DND-41 (cell line): ENCODE results near the gene XPA.

ENCODE experiments used
- ATAC-seq: fragments of 200-7000 bp; cut with Tn5 transposase; 3 replicates; pipeline ENCODE4 v1.9.1; 2021; ENCODE audit warnings: low read depth; ENCODE audit not compliant: insufficient read depth
- DNase-seq: peaks from one replicate; pipeline ENCODE4 v3.0.0-alpha.2; 2020
- H2AFZ ChIP-seq: 2 replicates; pipeline ENCODE4 v1.6.0; 2012; ENCODE audit warnings: low read depth, low read length
- H3K27ac ChIP-seq: 2 replicates; pipeline ENCODE4 v1.5.1; 2012; ENCODE audit warnings: low read length, inconsistent platforms
- H3K27me3 ChIP-seq: fragments of 200-600 bp; sonication (generic); 2 replicates; pipeline ENCODE4 v1.6.0; 2012; ENCODE audit warnings: low read length, mild to moderate bottlenecking, inconsistent platforms; ENCODE audit not compliant: insufficient read depth, poor library complexity
- H3K36me3 ChIP-seq: 2 replicates; pipeline ENCODE4 v1.5.1; 2012; ENCODE audit warnings: low read length, inconsistent platforms; ENCODE audit not compliant: insufficient read depth
- H3K4me1 ChIP-seq: 2 replicates; pipeline ENCODE4 v1.5.1; 2012; ENCODE audit warnings: mild to moderate bottlenecking, low read length; ENCODE audit not compliant: insufficient read depth
- H3K4me2 ChIP-seq: 2 replicates; pipeline ENCODE4 v1.6.0; 2012; ENCODE audit warnings: mild to moderate bottlenecking, moderate library complexity, low read length, inconsistent platforms; ENCODE audit not compliant: insufficient read depth
- H3K4me3 ChIP-seq, 2 experiments: fragments of 200-600 bp in 1 of 2; shearing (Covaris generic) in 1 of 2; 2 replicates each; pipeline ENCODE4 v1.5.1; 2012 to 2016; ENCODE audit warnings: inconsistent platforms in 2 of 2, low read length in 2 of 2, mild to moderate bottlenecking in 2 of 2, low read depth in 1 of 2, moderate library complexity in 1 of 2
- H3K79me2 ChIP-seq: 2 replicates; pipeline ENCODE4 v1.6.0; 2012; ENCODE audit warnings: low read length, inconsistent platforms; ENCODE audit not compliant: insufficient read depth
- H3K9ac ChIP-seq: 2 replicates; pipeline ENCODE4 v1.6.0; 2012; ENCODE audit warnings: low read depth, mild to moderate bottlenecking, inconsistent platforms, low read length, moderate library complexity
- H3K9me3 ChIP-seq: 2 replicates; pipeline ENCODE4 v1.5.1; 2012; ENCODE audit warnings: low read length, moderate library complexity, mild to moderate bottlenecking, inconsistent platforms; ENCODE audit not compliant: insufficient read depth, severe bottlenecking
- H4K20me1 ChIP-seq: 2 replicates; pipeline ENCODE4 v1.6.0; 2012; ENCODE audit warnings: low read length; ENCODE audit not compliant: insufficient read depth
- EZH2 ChIP-seq: IDR thresholded peaks from 3 replicates; pipeline ENCODE4 v1.6.1; 2012; ENCODE audit warnings: borderline replicate concordance, low read depth, mild to moderate bottlenecking, moderate library complexity, low read length, inconsistent platforms; ENCODE audit not compliant: severe bottlenecking
- TF ChIP-seq, protein P1 (sequence below): IDR thresholded peaks from 2 replicates; pipeline ENCODE4 v1.5.1; 2012; ENCODE audit warnings: borderline replicate concordance, low read length, moderate library complexity, mild to moderate bottlenecking; ENCODE audit not compliant: poor library complexity, severe bottlenecking; ENCODE audit errors: extremely low read depth

The XPA gene

DNA sequence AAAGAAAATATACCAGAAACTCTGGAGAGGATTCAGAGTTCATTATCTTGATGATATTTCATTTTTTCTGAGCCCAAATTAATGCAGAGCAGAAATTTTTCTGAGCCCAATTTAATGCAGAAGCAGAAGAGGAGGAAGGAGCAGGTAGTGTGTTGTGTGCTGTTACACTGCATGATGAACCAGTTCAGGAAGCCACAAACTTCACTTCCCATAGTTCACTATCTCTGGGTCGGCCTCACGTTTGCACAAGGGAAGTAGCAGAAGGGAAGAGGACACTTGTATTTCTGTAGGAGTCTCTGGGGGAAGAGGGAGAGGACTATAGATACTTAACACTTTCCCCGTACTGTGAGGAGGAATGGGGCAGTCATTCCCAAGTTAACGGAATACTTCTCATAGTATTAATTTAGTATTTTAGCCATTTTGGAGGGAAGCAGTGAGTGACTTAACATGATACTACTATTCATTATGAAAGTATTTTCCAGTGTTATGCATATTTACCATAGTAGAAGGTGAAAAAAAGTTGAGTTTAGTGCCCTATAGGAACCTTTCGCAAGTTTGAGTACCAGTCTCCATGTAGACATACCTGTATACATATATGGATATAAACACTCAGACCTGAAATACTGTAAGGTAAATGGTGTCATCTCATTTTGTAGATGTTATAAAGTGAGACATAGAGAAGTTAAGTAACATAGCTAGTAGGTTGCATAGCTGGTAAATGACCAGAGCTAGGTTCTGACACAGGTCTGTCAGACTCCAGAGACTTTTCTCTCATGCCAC, 30.0 kb downstream of the XPA start:
- Histone ChIP-seq H2AFZ (no peak overlapping the region), H3K9ac (no peak overlapping the region), H3K4me1 (no peaks in the 10 kb centered on the region), H3K9me3 (no peaks in the 10 kb centered on the region), H3K27me3 (no peaks in the 10 kb centered on the region), H3K36me3 (peaks cover 98% of the 10 kb centered on the region), H3K4me2 (no peak overlapping the region), H4K20me1 (no peaks in the 10 kb centered on the region), H3K79me2 (no peaks in the 10 kb centered on the region), H3K27ac (no peak overlapping the region), H3K4me3 (no peak overlapping the region)
- ATAC-seq (no peak), DNase-seq (no peak)
- TF ChIP-seq, protein P1, sequence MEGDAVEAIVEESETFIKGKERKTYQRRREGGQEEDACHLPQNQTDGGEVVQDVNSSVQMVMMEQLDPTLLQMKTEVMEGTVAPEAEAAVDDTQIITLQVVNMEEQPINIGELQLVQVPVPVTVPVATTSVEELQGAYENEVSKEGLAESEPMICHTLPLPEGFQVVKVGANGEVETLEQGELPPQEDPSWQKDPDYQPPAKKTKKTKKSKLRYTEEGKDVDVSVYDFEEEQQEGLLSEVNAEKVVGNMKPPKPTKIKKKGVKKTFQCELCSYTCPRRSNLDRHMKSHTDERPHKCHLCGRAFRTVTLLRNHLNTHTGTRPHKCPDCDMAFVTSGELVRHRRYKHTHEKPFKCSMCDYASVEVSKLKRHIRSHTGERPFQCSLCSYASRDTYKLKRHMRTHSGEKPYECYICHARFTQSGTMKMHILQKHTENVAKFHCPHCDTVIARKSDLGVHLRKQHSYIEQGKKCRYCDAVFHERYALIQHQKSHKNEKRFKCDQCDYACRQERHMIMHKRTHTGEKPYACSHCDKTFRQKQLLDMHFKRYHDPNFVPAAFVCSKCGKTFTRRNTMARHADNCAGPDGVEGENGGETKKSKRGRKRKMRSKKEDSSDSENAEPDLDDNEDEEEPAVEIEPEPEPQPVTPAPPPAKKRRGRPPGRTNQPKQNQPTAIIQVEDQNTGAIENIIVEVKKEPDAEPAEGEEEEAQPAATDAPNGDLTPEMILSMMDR = no peak
- no peak for TF ChIP-seq EZH2

DNA sequence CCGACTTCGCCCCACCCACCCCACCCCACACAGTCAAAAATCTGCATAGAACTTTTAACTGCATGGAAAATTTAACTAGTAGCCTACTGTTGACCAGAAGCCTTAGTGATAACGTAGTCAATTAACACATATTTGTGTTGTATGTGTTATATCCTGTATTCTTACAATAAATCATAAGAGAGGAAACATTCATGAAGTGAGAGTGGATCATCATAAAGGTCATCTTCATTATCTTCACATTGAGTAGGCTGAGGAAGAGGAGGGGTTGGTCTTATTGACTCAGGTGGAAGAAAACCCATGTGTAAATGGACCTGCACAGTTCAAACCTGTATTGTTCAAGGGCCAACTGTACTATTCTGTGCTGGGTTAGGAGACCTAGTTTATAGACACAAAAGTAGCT, 31.4 kb downstream of the XPA start:
- Histone ChIP-seq H3K36me3 (peaks cover 94% of the 10 kb centered on the region), H3K27me3 (no peaks in the 10 kb centered on the region), H3K4me1 (no peaks in the 10 kb centered on the region), H3K9ac (no peak overlapping the region), H3K4me3 (no peak overlapping the region), H2AFZ (no peak overlapping the region), H3K79me2 (no peaks in the 10 kb centered on the region), H3K27ac (no peak overlapping the region), H4K20me1 (no peaks in the 10 kb centered on the region), H3K4me2 (no peak overlapping the region), H3K9me3 (no peaks in the 10 kb centered on the region)
- ATAC-seq (no peak), DNase-seq (no peak)
- TF ChIP-seq, protein P1 = no peak
- TF ChIP-seq EZH2 = no peak

DNA sequence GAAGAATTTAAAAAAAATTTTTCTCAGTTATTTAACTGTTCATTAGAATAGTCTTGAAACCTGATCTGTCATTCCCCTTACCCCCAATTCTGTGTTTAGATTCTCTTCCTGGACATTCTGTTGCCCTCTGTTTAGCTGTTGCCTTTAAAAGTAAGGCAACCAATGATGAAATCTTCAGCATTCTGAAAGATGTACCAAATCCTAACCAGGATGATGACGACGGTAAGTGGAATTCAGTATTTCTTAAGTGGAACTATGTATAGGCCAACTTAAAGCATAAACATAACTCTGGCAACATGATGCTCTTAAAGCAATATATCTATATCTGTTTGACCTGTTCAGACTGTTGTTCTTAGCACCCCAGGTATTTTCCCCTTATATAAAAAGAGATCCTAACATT, 36.3 kb downstream of the XPA start:
- no peak for ATAC-seq
- Histone ChIP-seq H3K9ac (no peak overlapping the region), H2AFZ (no peak overlapping the region), H3K4me2 (no peak overlapping the region), H3K27ac (no peak overlapping the region), H4K20me1 (no peaks in the 10 kb centered on the region), H3K9me3 (no peaks in the 10 kb centered on the region), H3K36me3 (peaks cover 89% of the 10 kb centered on the region), H3K4me3 (no peak overlapping the region), H3K27me3 (no peaks in the 10 kb centered on the region), H3K79me2 (no peaks in the 10 kb centered on the region), H3K4me1 (no peaks in the 10 kb centered on the region)
- no peak for DNase-seq
- TF ChIP-seq, protein P1 = no peak
- TF ChIP-seq EZH2 = no peak
